HCT116 (cell line): Measurements from ENCODE around the gene ZNF212. TPM values are rescaled to one million over a fixed set of nuclear protein-coding genes. Genes with fewer than 3 reads are reported as not detected.

Source experiments
- ATAC-seq: fragments of 200-7000 bp; cut with Tn5 transposase; 2 replicates; pipeline ENCODE4 v1.9.1; 2020; ENCODE audit warnings: mild to moderate bottlenecking, moderate library complexity
- BruUV-seq: library from RNA; stranded (reverse); fragments of 400-500 nt; replicated peaks from 2 replicates; lab custom pipeline; 2021; lab: Mats Ljungman, UMichigan
- CTCF ChIA-PET: fragments of 300-600 bp; sonication (Branson Sonifier 250); formaldehyde crosslinking; loops from one replicate; lab custom pipeline; 2021; ENCODE audit warnings: antibody characterized with exemption; lab: Charles Lee
- POLR2A ChIA-PET: fragments of 300-600, 350-600 bp; sonication (Branson Sonifier 250); formaldehyde crosslinking; loops from one replicate; lab custom pipeline; 2021; ENCODE audit warnings: antibody characterized with exemption; lab: Charles Lee
- RAD21 ChIA-PET, 2 experiments: fragments of 300-600 bp; sonication (Branson Sonifier 250); formaldehyde crosslinking; loops; one replicate each; lab custom pipeline; 2023; ENCODE audit warnings: low total read pairs in 2 of 2; ENCODE audit not compliant: uncharacterized antibody in 2 of 2, unreplicated experiment in 2 of 2, low non-redundant PET in 1 of 2; lab: Charles Lee
- DNase-seq: peaks from one replicate; pipeline ENCODE4 v3.0.0-alpha.2; 2010; ENCODE audit warnings: low read depth, low spot score
- H2AFZ ChIP-seq: fragments of 200-600 bp; shearing (Covaris generic), sonication (generic); 2 replicates; pipeline ENCODE4 v1.6.1; 2017; ENCODE audit warnings: low read depth, mixed run types, mixed read lengths, antibody characterized with exemption, low read length; ENCODE audit not compliant: poor library complexity, severe bottlenecking
- H3K27ac ChIP-seq: 2 replicates; pipeline ENCODE4 v1.5.1; 2012; ENCODE audit warnings: low read depth, low read length
- H3K27me3 ChIP-seq: fragments of 200-600 bp; sonication (generic); 2 replicates; pipeline ENCODE4 v1.6.1; 2016; ENCODE audit warnings: mixed run types, low read length, mixed read lengths; ENCODE audit not compliant: insufficient read depth
- H3K36me3 ChIP-seq, 2 experiments: fragments of 200-500 bp in 1 of 2; fragments of 200-600 bp in 1 of 2; sonication (Bioruptor generic) in 1 of 2; sonication (generic) in 1 of 2; 2 replicates each; pipeline versions ENCODE4 v1.5.1 to v1.6.1; 2014 to 2016; ENCODE audit warnings: low read length in 2 of 2, inconsistent platforms in 1 of 2, mixed read lengths in 1 of 2, mixed run types in 1 of 2; ENCODE audit not compliant: insufficient read depth in 2 of 2, control insufficient read depth in 1 of 2
- H3K4me1 ChIP-seq, 2 experiments: fragments of 200-600 bp in 1 of 2; sonication (generic) in 1 of 2; 2 replicates each; pipeline versions ENCODE4 v1.5.1 to v1.6.1; 2012 to 2017; ENCODE audit warnings: low read length in 2 of 2, inconsistent platforms in 1 of 2, mild to moderate bottlenecking in 1 of 2, mixed read lengths in 1 of 2, mixed run types in 1 of 2, moderate library complexity in 1 of 2; ENCODE audit not compliant: insufficient read depth in 2 of 2, control insufficient read depth in 1 of 2
- H3K4me2 ChIP-seq: fragments of 200-600 bp; sonication (generic); 2 replicates; pipeline ENCODE4 v1.6.1; 2017; ENCODE audit warnings: mixed run types, low read length, mixed read lengths
- H3K4me3 ChIP-seq, 2 experiments: fragments of 200-600 bp in 1 of 2; sonication (generic) in 1 of 2; replicated peaks in 1 of 2; 2 replicates each; pipeline ENCODE4 v1.5.1; 2011 to 2016; ENCODE audit warnings: low read length in 2 of 2, control low read depth in 1 of 2, low read depth in 1 of 2, mild to moderate bottlenecking in 1 of 2, mixed read lengths in 1 of 2, mixed run types in 1 of 2
- H3K79me2 ChIP-seq: fragments of 200-600 bp; sonication (generic); 2 replicates; pipeline ENCODE4 v1.6.1; 2017; ENCODE audit warnings: mild to moderate bottlenecking, mixed run types, low read length, moderate library complexity, mixed read lengths; ENCODE audit not compliant: insufficient read depth
- H3K9ac ChIP-seq: fragments of 200-600 bp; sonication (generic); 2 replicates; pipeline ENCODE4 v1.6.1; 2016; ENCODE audit warnings: low read length, mixed read lengths
- H3K9me2 ChIP-seq: fragments of 200-600 bp; sonication (generic), shearing (Covaris generic); 2 replicates; pipeline ENCODE4 v1.6.1; 2017; ENCODE audit warnings: mixed run types, mild to moderate bottlenecking, moderate library complexity; ENCODE audit not compliant: insufficient read depth
- H3K9me3 ChIP-seq, 2 experiments: fragments of 200-500 bp in 1 of 2; fragments of 200-600 bp in 1 of 2; sonication (Bioruptor generic) in 1 of 2; sonication (generic) in 1 of 2; 2 replicates each; pipeline ENCODE4 v1.6.1; 2014 to 2017; ENCODE audit warnings: low read length in 2 of 2, mixed read lengths in 2 of 2, inconsistent platforms in 1 of 2, low read depth in 1 of 2, mild to moderate bottlenecking in 1 of 2, mixed run types in 1 of 2, moderate library complexity in 1 of 2; ENCODE audit not compliant: control insufficient read depth in 1 of 2, insufficient read depth in 1 of 2
- H4K20me1 ChIP-seq: fragments of 200-600 bp; sonication (generic), shearing (Covaris generic); 2 replicates; pipeline ENCODE4 v1.6.1; 2017; ENCODE audit warnings: mixed run types, mild to moderate bottlenecking, moderate library complexity; ENCODE audit not compliant: insufficient read depth
- CBX3 ChIP-seq: IDR thresholded peaks from 2 replicates; pipeline ENCODE4 v1.6.1; 2012; ENCODE audit warnings: low read depth
- CEBPB ChIP-seq: IDR thresholded peaks from 2 replicates; pipeline ENCODE4 v1.6.1; 2012; ENCODE audit warnings: low read depth
- CTCF ChIP-seq, 3 experiments: fragments of 200-600 bp in 1 of 3; sonication (generic) in 1 of 3; IDR thresholded peaks in 2 of 3; conservative IDR thresholded peaks in 1 of 3; 2 replicates each; pipeline ENCODE4 v1.5.1; 2012 to 2017; ENCODE audit warnings: low read depth in 2 of 3, low read length in 2 of 3, antibody characterized with exemption in 1 of 3, borderline replicate concordance in 1 of 3, control low read depth in 1 of 3, mild to moderate bottlenecking in 1 of 3, mixed read lengths in 1 of 3, mixed run types in 1 of 3, moderate library complexity in 1 of 3; ENCODE audit not compliant: insufficient read depth in 1 of 3
- EGR1 ChIP-seq: IDR thresholded peaks from 2 replicates; pipeline ENCODE4 v1.6.1; 2012; ENCODE audit warnings: low read depth
- ELF1 ChIP-seq: IDR thresholded peaks from 2 replicates; pipeline ENCODE4 v1.6.1; 2012; ENCODE audit warnings: low read depth, borderline replicate concordance
- EZH2 ChIP-seq: fragments of 200-600 bp; sonication (generic); IDR thresholded peaks from 2 replicates; pipeline ENCODE4 v1.6.1; 2017; ENCODE audit warnings: antibody characterized with exemption, mixed run types
- EZH2phosphoT487 ChIP-seq: fragments of 200-600 bp; IDR thresholded peaks from 2 replicates; pipeline ENCODE4 v1.6.1; 2018; ENCODE audit warnings: antibody characterized with exemption, borderline replicate concordance
- JUND ChIP-seq: IDR thresholded peaks from 2 replicates; pipeline ENCODE4 v1.6.1; 2012
- MAX ChIP-seq: IDR thresholded peaks from 2 replicates; pipeline ENCODE4 v1.6.1; 2012
- POLR2A ChIP-seq: IDR thresholded peaks from 2 replicates; pipeline ENCODE4 v1.7.0; 2011; ENCODE audit warnings: borderline replicate concordance; ENCODE audit not compliant: insufficient read depth, insufficient read length; ENCODE audit errors: extremely low read depth
- POLR2AphosphoS5 ChIP-seq: IDR thresholded peaks from 2 replicates; pipeline ENCODE4 v1.6.1; 2011; ENCODE audit warnings: mild to moderate bottlenecking, low read depth, low read length, moderate library complexity
- REST ChIP-seq: IDR thresholded peaks from 2 replicates; pipeline ENCODE4 v1.6.1; 2012; ENCODE audit warnings: low read depth
- SIN3A ChIP-seq: IDR thresholded peaks from 2 replicates; pipeline ENCODE4 v1.6.1; 2012; ENCODE audit warnings: low read depth
- SP1 ChIP-seq: IDR thresholded peaks from 2 replicates; pipeline ENCODE4 v1.6.1; 2012; ENCODE audit warnings: low read depth
- SRF ChIP-seq: IDR thresholded peaks from 2 replicates; pipeline ENCODE4 v1.6.1; 2012; ENCODE audit warnings: low read depth
- TCF7L2 ChIP-seq: IDR thresholded peaks from 2 replicates; pipeline ENCODE4 v1.7.0; 2011; ENCODE audit warnings: borderline replicate concordance, inconsistent platforms; ENCODE audit not compliant: insufficient read depth, insufficient read length; ENCODE audit errors: extremely low read depth
- ZFX ChIP-seq: fragments of 450-650 bp; IDR thresholded peaks from 2 replicates; pipeline ENCODE4 v1.6.1; 2017
- ZNF274 ChIP-seq: fragments of 200-500 bp; sonication (Bioruptor generic); IDR thresholded peaks from 2 replicates; pipeline ENCODE4 v1.6.1; 2014; ENCODE audit warnings: mild to moderate bottlenecking, low read depth, low read length, inconsistent platforms
- intact Hi-C: fragments of 100-400 bp; cut with micrococcal nuclease; formaldehyde crosslinking; loops from 2 replicates; pipeline ENCODE4 v1.10.0; 2022
- total RNA-seq: library from RNA; stranded (reverse); gene quantifications from one replicate; pipeline ENCODE4 v1.2.1, GENCODE V29; 2021; ENCODE audit not compliant: unreplicated experiment

The ZNF212 gene
- total RNA-seq, 1 experiment from 2014 or later = 13.7 TPM

GRCh38 chr7:149228831-149229471 is 10.5 kb upstream of the ZNF212 start:
- BruUV-seq = TSS peak; percentile 33

More at GRCh38 chr7:149228831-149229471, 10.5 kb upstream of the ZNF212 start:
- Histone ChIP-seq H3K4me1 (peaks cover 17 to 25% of the 10 kb centered on the region in 2 experiments), H3K36me3 (peaks cover 0 to 11% of the 10 kb centered on the region in 2 experiments; a peak in 3 of 4 replicates), H3K4me2 (no peak overlapping the region), H3K27me3 (no peaks in the 10 kb centered on the region), H3K9me2 (no peaks in the 10 kb centered on the region), H3K79me2 (no peaks in the 10 kb centered on the region), H3K4me3 (no peak overlapping the region), H4K20me1 (no peaks in the 10 kb centered on the region), H3K9me3 (no peaks in the 10 kb centered on the region), H2AFZ (no peak overlapping the region), H3K27ac (no peak overlapping the region), H3K9ac (no peak overlapping the region)
- intact Hi-C loops = no loop called here
- POLR2A ChIA-PET = no interaction called here
- ATAC-seq (no peak), DNase-seq (no peak)
- RAD21 ChIA-PET = no interaction called here
- TF ChIP-seq TCF7L2 = no peak
- TF ChIP-seq REST = no peak
- TF ChIP-seq MAX = no peak
- no peak for TF ChIP-seq ELF1
- no peak for TF ChIP-seq CBX3
- TF ChIP-seq SRF = no peak
- no peak for TF ChIP-seq CEBPB
- TF ChIP-seq POLR2AphosphoS5 = no peak
- no peak for TF ChIP-seq SP1
- no peak for TF ChIP-seq SIN3A
- TF ChIP-seq EZH2 = no peak
- no peak for TF ChIP-seq ZFX
- TF ChIP-seq EZH2phosphoT487 = no peak
- no peak for TF ChIP-seq JUND
- TF ChIP-seq EGR1 = no peak
- TF ChIP-seq ZNF274 = no peak
- TF ChIP-seq CTCF (IDR thresholded peaks at IDR 0.05 in 2 of 3, conservative IDR thresholded peaks at IDR 0.05 in 1 of 3; ENCODE audit: borderline replicate concordance in 1 of 3, insufficient read depth in 1 of 3, low read depth in 2 of 3, low read length in 2 of 3) = no peak
- TF ChIP-seq POLR2A = no peak
- CTCF ChIA-PET = no interaction called here
